HepG2 (cell line): Measurements from ENCODE around the gene TTLL10. TPM values are rescaled to one million over a fixed set of nuclear protein-coding genes. Genes with fewer than 3 reads are reported as not detected.
A peak's percentile ranks its signal among the peaks of the same experiment; 100 is the strongest.

Source experiments
- ATAC-seq: fragments of 200-7000 bp; cut with Tn5 transposase; 3 replicates; pipeline ENCODE4 v1.9.1; 2020; ENCODE audit warnings: mild to moderate bottlenecking, moderate library complexity
- BruUV-seq: library from RNA; stranded (reverse); fragments of 400-500 nt; replicated peaks from 2 replicates; lab custom pipeline; 2021; lab: Mats Ljungman, UMichigan
- CTCF ChIA-PET: fragments of 300-600 bp; formaldehyde crosslinking; extraction: SDS; loops from one replicate; lab custom pipeline; 2021; ENCODE audit warnings: low total read pairs, inconsistent platforms, low intra/inter-chr PET ratio; lab: Yijun Ruan, JAX
- POLR2A ChIA-PET: fragments of 350-600 bp; sonication (Branson Sonifier 250); formaldehyde crosslinking; loops from one replicate; lab custom pipeline; 2020; ENCODE audit warnings: antibody characterized with exemption, inconsistent platforms; lab: Yijun Ruan, JAX
- DNase-seq: peaks from one replicate; pipeline ENCODE4 v3.0.0-alpha.2; 2015; ENCODE audit warnings: low spot score
- FAIRE-seq: peaks from 3 replicates; lab custom pipeline; 2011; peaks lifted over from hg19 to GRCh38; lab: Jason Lieb, UNC
- H2AFZ ChIP-seq: one replicate; pipeline ENCODE4 v1.6.1; 2011; ENCODE audit warnings: low read length, inconsistent platforms
- H3K27ac ChIP-seq: fragments of 300-600 bp; 3 replicates; pipeline ENCODE4 v1.8.0; 2011; ENCODE audit warnings: mixed run types, mild to moderate bottlenecking, mixed read lengths, low read length, inconsistent platforms; ENCODE audit not compliant: insufficient read depth; ENCODE audit errors: extremely low read length
- H3K27me3 ChIP-seq, 2 experiments: fragments of 200-600 bp in 1 of 2; 2 replicates in 1 of 2; 3 replicates in 1 of 2; pipeline versions ENCODE4 v1.6.0 to v1.8.0; 2011; ENCODE audit warnings: low read length in 2 of 2, mild to moderate bottlenecking in 2 of 2, moderate library complexity in 2 of 2, inconsistent platforms in 1 of 2; ENCODE audit not compliant: insufficient read depth in 2 of 2, control insufficient read depth in 1 of 2
- H3K36me3 ChIP-seq, 2 experiments: fragments of 200-600 bp in 1 of 2; replicated peaks in 1 of 2; 2 replicates in 1 of 2; 3 replicates in 1 of 2; pipeline versions ENCODE4 v1.5.1 to v1.8.0; 2011; ENCODE audit warnings: low read length in 2 of 2, inconsistent platforms in 1 of 2; ENCODE audit not compliant: insufficient read depth in 2 of 2, control insufficient read depth in 1 of 2
- H3K4me1 ChIP-seq: 2 replicates; pipeline ENCODE4 v1.5.1; 2012; ENCODE audit warnings: low read length, inconsistent platforms; ENCODE audit not compliant: insufficient read depth
- H3K4me2 ChIP-seq: 2 replicates; pipeline ENCODE4 v1.6.0; 2011; ENCODE audit warnings: low read depth, low read length, inconsistent platforms
- H3K4me3 ChIP-seq, 3 experiments: fragments of 200-600 bp in 1 of 3; sonication (generic), shearing (Covaris generic) in 1 of 3; replicated peaks in 1 of 3; 2 replicates each; pipeline ENCODE4 v1.5.1; 2011 to 2016; ENCODE audit warnings: low read length in 3 of 3, inconsistent platforms in 2 of 3, low read depth in 2 of 3, mild to moderate bottlenecking in 2 of 3, control low read depth in 1 of 3, mixed read lengths in 1 of 3; ENCODE audit not compliant: insufficient read depth in 1 of 3
- H3K79me2 ChIP-seq: one replicate; pipeline ENCODE4 v1.6.1; 2011; ENCODE audit warnings: low read length, inconsistent platforms; ENCODE audit not compliant: insufficient read depth
- H3K9ac ChIP-seq: 2 replicates; pipeline ENCODE4 v1.6.0; 2011; ENCODE audit warnings: mild to moderate bottlenecking, low read depth, low read length, inconsistent platforms; ENCODE audit not compliant: insufficient read depth
- H3K9me3 ChIP-seq: 2 replicates; pipeline ENCODE4 v1.5.1; 2012; ENCODE audit warnings: mild to moderate bottlenecking, low read length
- H4K20me1 ChIP-seq: 2 replicates; pipeline ENCODE4 v1.6.0; 2011; ENCODE audit warnings: inconsistent platforms, mild to moderate bottlenecking, low read length, moderate library complexity; ENCODE audit not compliant: insufficient read depth
- RBFOX2 ChIP-seq: fragments of 200-400 bp; formaldehyde crosslinking; IDR thresholded peaks from 2 replicates; pipeline ENCODE4 v1.6.1; 2017; ENCODE audit warnings: low read depth, mild to moderate bottlenecking, low read length
- ZNF501 ChIP-seq: sonication (generic); formaldehyde crosslinking; IDR thresholded peaks from 2 replicates; pipeline ENCODE4 v1.5.1; 2020; ENCODE audit warnings: mild to moderate bottlenecking, moderate library complexity, missing genetic modification reagents
- ZNF768 ChIP-seq: sonication (generic); formaldehyde crosslinking; IDR thresholded peaks from 2 replicates; pipeline ENCODE4 v1.4.0; 2020; ENCODE audit warnings: missing genetic modification reagents
- WGBS: methylation state at CpG from one replicate; pipeline ENCODE4 v1.1.6; 2017; ENCODE audit warnings: low lambda C conversion rate; 5-methylcytosine and 5-hydroxymethylcytosine counted together
- in situ Hi-C: cut with HindIII; loops from 2 replicates; pipeline ENCODE4 v1.10.0; 2017; ENCODE audit warnings: low pct_unique_long_range_greater_than_20kb; ENCODE audit not compliant: extremely low pct_ligation_motif_present
- intact Hi-C: fragments of 100-400 bp; cut with micrococcal nuclease; formaldehyde crosslinking; loops from one replicate; pipeline ENCODE4 v1.10.0; 2022; ENCODE audit not compliant: unreplicated experiment
- polyA plus RNA-seq, 8 experiments: library from polyadenylated mRNA; depleted of rRNA in 3 of 8; stranded (reverse) in 7 of 8; unstranded in 1 of 8; fragments of >200 nt; fragmentation: Illumina TruSeq in 4 of 8; extraction: Trizol in 4 of 8; gene quantifications; 2 replicates each; pipeline versions ENCODE4 v1.2.1 to v1.2.3, GENCODE V29; 2011 to 2016; ENCODE audit warnings: low read depth in 4 of 8, missing spikeins in 1 of 8, mixed read lengths in 1 of 8; ENCODE audit not compliant: insufficient read depth in 1 of 8
- total RNA-seq, 5 experiments: library from RNA; depleted of rRNA; stranded (reverse); fragments of >200 nt; fragmentation: Illumina TruSeq; extraction: Trizol; gene quantifications; 2 replicates each; pipeline ENCODE4 v1.2.3, GENCODE V29; 2016; ENCODE audit warnings: low read depth in 1 of 5
- TF ChIP-seq, protein P1 (sequence below): sonication (generic); formaldehyde crosslinking; IDR thresholded peaks from 2 replicates; pipeline ENCODE4 v1.8.1; 2022; ENCODE audit warnings: mild to moderate bottlenecking, missing genetic modification reagents

Gene TTLL10
- total and polyA plus RNA-seq, 2 of the 13 experiments (the other 11 are each of a cell fraction or from before 2014, with no cell fraction given): not detected

GRCh38 chr1:1165900-1166421 is 7.7 kb upstream of the TTLL10 start (continued):
- TF ChIP-seq, protein P1, sequence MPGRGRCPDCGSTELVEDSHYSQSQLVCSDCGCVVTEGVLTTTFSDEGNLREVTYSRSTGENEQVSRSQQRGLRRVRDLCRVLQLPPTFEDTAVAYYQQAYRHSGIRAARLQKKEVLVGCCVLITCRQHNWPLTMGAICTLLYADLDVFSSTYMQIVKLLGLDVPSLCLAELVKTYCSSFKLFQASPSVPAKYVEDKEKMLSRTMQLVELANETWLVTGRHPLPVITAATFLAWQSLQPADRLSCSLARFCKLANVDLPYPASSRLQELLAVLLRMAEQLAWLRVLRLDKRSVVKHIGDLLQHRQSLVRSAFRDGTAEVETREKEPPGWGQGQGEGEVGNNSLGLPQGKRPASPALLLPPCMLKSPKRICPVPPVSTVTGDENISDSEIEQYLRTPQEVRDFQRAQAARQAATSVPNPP: no peak

DNA sequence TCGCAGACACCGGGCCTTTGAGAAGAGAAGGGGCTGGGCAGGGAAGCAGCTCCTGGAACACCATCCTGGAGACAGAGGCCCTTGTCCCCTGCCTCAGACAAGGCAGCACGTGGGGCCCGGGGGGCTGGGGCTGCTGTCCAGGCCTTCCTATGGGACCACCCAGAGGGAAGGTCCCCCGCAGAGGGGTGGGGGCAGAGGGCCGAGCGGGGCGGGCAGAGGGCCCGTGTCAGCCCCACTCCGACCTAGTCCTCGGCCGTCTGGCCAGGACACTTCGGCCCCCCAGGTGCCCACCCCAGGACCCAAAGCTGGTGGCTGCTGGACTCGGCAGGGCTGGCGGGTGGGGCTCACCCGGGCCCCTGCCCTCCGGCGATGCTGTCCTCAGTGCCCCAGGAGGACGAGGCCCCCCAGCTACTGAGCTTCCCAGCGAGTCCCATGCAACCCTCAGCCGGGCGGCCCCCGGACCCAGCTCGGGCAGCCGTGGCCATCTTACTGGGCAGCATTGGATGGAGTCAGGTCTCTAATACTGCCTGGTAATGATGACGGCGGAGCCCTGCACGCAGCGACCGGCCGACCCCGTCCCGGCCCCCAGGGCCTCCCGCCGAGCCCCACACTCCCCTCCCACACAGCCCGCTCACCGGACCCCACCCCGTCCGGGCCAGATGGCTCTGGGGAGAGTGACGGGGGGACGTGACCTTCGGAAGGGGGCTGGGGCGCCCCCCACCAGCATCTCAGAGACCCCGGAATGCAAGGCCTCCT is 6.9 kb upstream of the TTLL10 start:
- Histone ChIP-seq H2AFZ (no peak overlapping the region), H4K20me1 (no peaks in the 10 kb centered on the region), H3K27ac (no peak overlapping the region), H3K4me2 (peak overlapping the region; percentile 76; the same call in 1 of the 2 replicates), H3K36me3 (no peaks in the 10 kb centered on the region), H3K79me2 (no peaks in the 10 kb centered on the region), H3K4me1 (peaks cover 56% of the 10 kb centered on the region), H3K9me3 (no peaks in the 10 kb centered on the region), H3K27me3 (peaks cover 3 to 9% of the 10 kb centered on the region in 2 experiments; a peak in 3 of 5 replicates), H3K4me3 (peak overlapping the region in 2 of 3 experiments; percentile 25 to 60; a peak in 3 of 6 replicates), H3K9ac (no peak overlapping the region)
- TF ChIP-seq RBFOX2 (0 out of 2 replicates have a peak, but pooled peaks have one; percentile 39), ZNF501 (CRISPR knock-in tag) (no peak), ZNF768 (CRISPR knock-in tag) (0 out of 2 replicates have a peak, but pooled peaks have one; percentile 3)
- ChIA-PET CTCF (no interaction called here), POLR2A (interaction anchor here (2.1 to 7.4 kb wide), 3 partner anchors 8 to 43 kb away, joined by 7 to 93 read pairs (median 14); no protein-coding TSS in a partner anchor)
- FAIRE-seq: no peak
- intact Hi-C loops: no loop called here
- in situ Hi-C loops: no loop called here
- BruUV-seq: no TSS peak
- no peak for ATAC-seq
- DNase-seq: no peak
- WGBS: 89% methylated on average over 11 of the region's 44 CpGs
